Neural crest cell (in vitro differentiated cells): Measurements from ENCODE around the gene NFIB. TPM values are rescaled to one million over a fixed set of nuclear protein-coding genes. Genes with fewer than 3 reads are reported as not detected.
A peak's percentile ranks its signal among the peaks of the same experiment; 100 is the strongest.

Source experiments
- DNase-seq: peaks from one replicate; pipeline ENCODE4 v3.0.0; 2021; ENCODE audit warnings: low read depth, mixed read lengths, low spot score
- H3K27ac Mint-ChIP-seq: one replicate; pipeline ENCODE4 v1.8.0; 2021; ENCODE audit warnings: mild to moderate bottlenecking, mixed read lengths; ENCODE audit not compliant: unreplicated experiment
- H3K27me3 Mint-ChIP-seq: 2 replicates; pipeline ENCODE4 v1.8.0; 2021; ENCODE audit warnings: low read depth, mild to moderate bottlenecking, mixed read lengths
- H3K36me3 Mint-ChIP-seq: 2 replicates; pipeline ENCODE4 v1.8.0; 2021; ENCODE audit warnings: low read depth, mild to moderate bottlenecking, mixed read lengths
- H3K4me1 Mint-ChIP-seq: 2 replicates; pipeline ENCODE4 v1.8.0; 2021; ENCODE audit warnings: mixed read lengths
- H3K4me3 Mint-ChIP-seq: one replicate; pipeline ENCODE4 v1.8.0; 2021; ENCODE audit warnings: mild to moderate bottlenecking, mixed read lengths
- H3K9me3 Mint-ChIP-seq: 2 replicates; pipeline ENCODE4 v1.8.0; 2021; ENCODE audit warnings: mixed read lengths
- total RNA-seq: library from RNA; stranded (reverse); gene quantifications from 2 replicates; pipeline ENCODE4 v1.2.1, GENCODE V29; 2021
- TF ChIP-seq, protein P1 (sequence below): fragments of 200-600 bp; sonication (generic); conservative IDR thresholded peaks from 2 replicates; pipeline ENCODE4 v1.5.0; 2021; ENCODE audit warnings: antibody characterized with exemption, mild to moderate bottlenecking

The NFIB gene
- total RNA-seq, 1 donor from 2014 or later = 3.7 TPM

DNA sequence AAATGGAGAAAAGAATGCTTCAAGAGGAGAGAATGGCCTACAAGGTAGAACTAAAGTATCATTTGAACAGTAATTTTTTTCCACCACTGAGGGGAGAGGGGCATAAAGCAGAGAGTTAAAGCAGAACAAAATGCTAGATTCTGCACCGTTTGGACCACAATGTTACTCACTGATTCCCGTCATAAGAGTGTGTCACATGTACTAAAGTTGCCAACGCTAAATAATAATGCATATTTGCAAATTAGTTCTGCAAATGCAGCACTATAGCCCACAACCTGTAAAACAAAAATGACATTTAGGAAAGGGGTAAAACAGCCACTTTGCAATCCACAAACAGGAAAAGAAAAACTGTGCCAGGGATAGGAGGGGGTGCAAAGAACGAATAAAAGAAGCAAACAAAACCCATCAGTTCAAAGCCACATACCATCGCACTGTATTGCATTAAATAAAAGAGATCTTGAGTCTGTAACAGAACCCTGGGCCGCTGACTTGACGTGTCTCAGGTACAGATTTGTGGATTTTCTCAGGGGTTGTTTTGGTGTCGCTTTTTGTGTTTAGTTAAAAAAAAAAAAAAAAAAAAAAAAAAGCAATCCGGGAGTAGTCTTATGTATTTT, 7.7 kb upstream of the NFIB start:
- Mint-ChIP-seq H3K9me3 (no peaks in the 10 kb centered on the region), H3K4me3 (peak overlapping the region; percentile 87), H3K4me1 (peaks cover 36% of the 10 kb centered on the region), H3K36me3 (no peaks in the 10 kb centered on the region), H3K27me3 (peaks cover 76% of the 10 kb centered on the region), H3K27ac (no peak overlapping the region)
- TF ChIP-seq, protein P1, sequence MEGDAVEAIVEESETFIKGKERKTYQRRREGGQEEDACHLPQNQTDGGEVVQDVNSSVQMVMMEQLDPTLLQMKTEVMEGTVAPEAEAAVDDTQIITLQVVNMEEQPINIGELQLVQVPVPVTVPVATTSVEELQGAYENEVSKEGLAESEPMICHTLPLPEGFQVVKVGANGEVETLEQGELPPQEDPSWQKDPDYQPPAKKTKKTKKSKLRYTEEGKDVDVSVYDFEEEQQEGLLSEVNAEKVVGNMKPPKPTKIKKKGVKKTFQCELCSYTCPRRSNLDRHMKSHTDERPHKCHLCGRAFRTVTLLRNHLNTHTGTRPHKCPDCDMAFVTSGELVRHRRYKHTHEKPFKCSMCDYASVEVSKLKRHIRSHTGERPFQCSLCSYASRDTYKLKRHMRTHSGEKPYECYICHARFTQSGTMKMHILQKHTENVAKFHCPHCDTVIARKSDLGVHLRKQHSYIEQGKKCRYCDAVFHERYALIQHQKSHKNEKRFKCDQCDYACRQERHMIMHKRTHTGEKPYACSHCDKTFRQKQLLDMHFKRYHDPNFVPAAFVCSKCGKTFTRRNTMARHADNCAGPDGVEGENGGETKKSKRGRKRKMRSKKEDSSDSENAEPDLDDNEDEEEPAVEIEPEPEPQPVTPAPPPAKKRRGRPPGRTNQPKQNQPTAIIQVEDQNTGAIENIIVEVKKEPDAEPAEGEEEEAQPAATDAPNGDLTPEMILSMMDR = no peak
- no peak for DNase-seq

DNA sequence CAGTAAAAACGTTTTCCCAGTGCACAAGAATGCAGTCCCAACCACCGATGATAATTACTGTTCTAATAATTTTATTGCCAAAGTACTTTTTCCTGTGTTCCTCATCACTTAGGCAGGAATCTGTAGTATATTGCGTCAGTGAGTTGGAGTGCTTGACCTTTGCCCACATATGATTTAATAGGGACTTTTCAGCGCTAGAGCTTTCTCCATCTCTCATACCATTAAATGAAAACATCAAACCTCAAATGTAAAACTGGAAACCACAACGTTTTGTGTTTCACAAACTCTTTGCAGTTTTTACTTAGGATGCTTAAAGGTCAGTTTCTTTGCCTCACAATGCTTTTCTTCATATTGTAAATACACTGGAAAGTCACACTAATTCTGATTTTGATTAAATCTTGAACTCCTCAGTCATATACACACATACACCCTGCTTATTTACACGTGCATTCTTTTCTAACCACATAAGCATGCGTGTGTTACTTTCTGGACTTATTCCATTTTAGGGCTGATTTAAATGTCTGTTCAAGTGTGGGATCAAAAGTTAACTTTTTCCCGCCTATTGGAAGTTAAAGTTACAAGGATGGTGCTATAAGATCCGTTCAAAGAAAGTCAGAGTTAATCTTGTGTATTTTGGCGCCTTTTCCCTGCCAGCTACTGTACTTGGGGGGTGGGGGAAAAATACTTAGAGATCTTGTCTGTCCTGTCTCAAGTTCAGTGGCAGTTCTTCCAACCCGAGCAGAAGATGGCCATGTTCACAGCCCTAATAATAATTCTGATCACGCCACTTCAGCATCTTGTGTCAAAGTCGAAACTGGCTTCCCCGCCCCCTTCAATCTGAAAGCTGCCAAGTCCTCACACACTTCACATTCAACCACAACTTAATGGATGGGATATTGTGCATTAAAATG, 6.6 kb upstream of the NFIB start:
- Mint-ChIP-seq H3K36me3 (no peaks in the 10 kb centered on the region), H3K27ac (no peak overlapping the region), H3K9me3 (no peaks in the 10 kb centered on the region), H3K4me3 (peak overlapping the region; percentile 87), H3K4me1 (peaks cover 44% of the 10 kb centered on the region), H3K27me3 (peaks cover 83% of the 10 kb centered on the region)
- TF ChIP-seq, protein P1 = no peak
- no peak for DNase-seq

DNA sequence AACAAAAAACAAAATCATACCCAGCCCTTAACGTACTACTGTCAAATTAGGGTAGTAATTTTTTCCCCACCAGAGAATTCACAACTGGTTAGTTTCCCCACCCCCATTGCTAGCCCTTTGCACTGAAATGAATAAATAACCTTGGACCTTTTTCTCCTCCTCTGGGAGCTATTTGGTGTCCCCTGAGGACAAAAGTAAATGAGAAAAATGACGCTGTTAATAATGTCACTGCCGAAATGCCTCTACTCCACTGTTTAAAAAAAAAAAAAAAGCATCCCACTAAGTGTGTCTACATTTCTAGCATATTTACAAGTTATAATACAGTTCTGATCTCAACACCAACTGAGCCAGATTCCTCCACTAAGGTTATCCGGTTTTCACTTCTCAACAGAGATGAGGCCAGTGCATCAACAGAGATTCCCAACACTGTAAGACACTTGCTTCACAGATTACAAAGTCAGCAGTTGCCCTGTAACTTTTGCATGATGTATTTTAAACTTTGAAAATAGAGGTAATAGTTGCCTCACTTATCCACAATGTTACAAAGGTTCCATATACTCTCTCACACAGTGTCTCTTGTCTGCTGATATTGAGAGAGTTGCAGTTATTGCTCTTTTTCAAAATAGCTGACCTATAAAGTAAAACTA, 5.1 kb upstream of the NFIB start:
- no peak overlapping the region for H3K27ac Mint-ChIP-seq
- H3K4me3 Mint-ChIP-seq = peak overlapping the region; percentile 99
- TF ChIP-seq, protein P1 = no peak
- H3K9me3 Mint-ChIP-seq = no peaks in the 10 kb centered on the region
- H3K27me3 Mint-ChIP-seq = peaks cover 86% of the 10 kb centered on the region
- no peaks in the 10 kb centered on the region for H3K36me3 Mint-ChIP-seq
- peaks cover 49% of the 10 kb centered on the region for H3K4me1 Mint-ChIP-seq
- no peak for DNase-seq

DNA sequence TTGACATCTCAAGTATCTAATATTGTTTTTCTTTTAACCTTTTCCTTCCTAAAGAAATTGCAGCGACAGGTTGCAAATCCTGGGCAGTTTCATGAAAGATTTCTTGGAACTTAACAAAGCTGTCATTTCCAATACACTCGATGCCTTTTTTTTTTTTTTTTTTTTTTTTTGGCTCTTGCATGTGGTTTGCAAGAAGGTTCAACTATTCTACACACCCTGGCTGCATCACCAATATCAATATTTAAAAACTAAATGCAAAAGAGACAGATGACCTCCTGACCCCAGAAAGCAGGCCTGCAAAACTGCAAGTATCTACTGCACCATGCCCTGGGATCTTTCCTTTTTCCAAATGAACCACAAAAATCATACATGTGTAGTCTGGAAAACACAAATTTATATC, 4.4 kb upstream of the NFIB start:
- Mint-ChIP-seq H3K9me3 (no peaks in the 10 kb centered on the region), H3K27me3 (peaks cover 86% of the 10 kb centered on the region), H3K36me3 (no peaks in the 10 kb centered on the region), H3K27ac (no peak overlapping the region), H3K4me1 (peaks cover 53% of the 10 kb centered on the region), H3K4me3 (peak overlapping the region; percentile 99)
- TF ChIP-seq, protein P1 = no peak
- DNase-seq = no peak

DNA sequence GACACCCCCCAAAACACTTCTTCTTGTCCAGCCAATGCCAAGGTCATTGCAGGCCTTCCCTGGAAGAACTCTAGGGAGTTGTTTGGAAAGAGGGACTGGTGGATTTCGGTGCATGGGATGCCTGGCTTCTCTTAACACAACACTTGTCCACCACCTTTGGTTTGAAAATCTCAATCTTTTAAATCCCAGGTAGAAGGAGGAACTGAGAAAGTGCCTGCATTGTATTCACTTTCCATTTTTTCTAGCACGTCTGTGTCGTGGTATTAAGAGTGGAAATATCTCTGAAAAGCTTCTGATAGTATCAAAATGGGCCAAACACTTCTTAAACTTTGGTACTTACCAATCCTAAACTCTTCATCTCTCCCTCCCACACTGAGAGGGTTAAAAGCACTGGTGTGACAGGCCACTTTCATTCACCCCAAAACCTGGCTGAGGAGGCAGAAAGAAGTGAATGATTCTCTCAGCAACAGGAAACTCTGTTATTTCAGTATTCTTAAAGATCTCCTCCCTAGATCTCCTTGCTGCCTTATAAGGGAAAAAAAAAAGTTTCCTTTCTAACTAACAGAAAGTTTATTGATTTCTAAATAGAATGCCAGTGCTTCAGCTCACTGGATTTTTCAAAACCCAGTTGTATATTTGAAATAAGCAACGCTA, 3.9 kb upstream of the NFIB start:
- Mint-ChIP-seq H3K9me3 (no peaks in the 10 kb centered on the region), H3K36me3 (no peaks in the 10 kb centered on the region), H3K27ac (no peak overlapping the region), H3K4me1 (peaks cover 49% of the 10 kb centered on the region), H3K4me3 (peak overlapping the region; percentile 99), H3K27me3 (peaks cover 86% of the 10 kb centered on the region)
- TF ChIP-seq, protein P1 = no peak
- DNase-seq = no peak
